ENCODE measurements around the gene BSG. TPM values are rescaled to one million over a fixed set of nuclear protein-coding genes. Genes with fewer than 3 reads are reported as not detected.

BSG gene
- total and polyA plus RNA-seq, 2 experiments from 2014 or later, result 957 to 973 TPM

DNA sequence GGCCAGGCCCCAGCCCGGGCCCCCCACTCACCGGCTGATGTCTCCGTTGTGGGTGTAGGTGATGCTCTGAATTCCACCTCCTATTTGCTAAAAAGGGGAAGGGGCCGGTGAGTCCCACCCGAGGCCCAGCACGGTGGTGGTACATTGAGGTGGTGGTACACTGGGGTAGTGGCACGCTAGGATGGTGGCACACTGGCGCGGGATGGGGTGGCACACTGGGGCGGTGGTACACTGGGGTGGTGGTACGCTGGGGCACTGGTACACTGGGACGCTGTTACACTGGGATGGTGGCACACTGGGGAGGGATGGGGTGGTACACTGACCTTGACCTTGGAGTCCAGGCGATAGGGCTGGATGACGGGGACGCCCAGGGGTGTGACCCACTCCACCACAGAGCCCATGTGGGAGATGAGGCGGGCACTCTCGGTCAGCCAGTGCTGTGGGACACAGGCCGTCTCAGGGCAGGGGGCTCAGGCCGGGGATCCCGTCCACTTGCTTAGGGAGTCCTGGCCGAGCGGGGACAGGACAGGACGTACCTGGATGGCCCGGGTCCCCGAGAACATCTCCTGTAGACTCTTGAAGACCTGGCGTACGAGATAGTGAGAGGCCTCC lies 46.4 kb downstream of the BSG start:
- H3K27me3 ChIP-seq (ENCODE audit: insufficient read depth), result no peaks in the 10 kb centered on the region
- H3K4me1 ChIP-seq (ENCODE audit: insufficient read depth), result no peaks in the 10 kb centered on the region
- Mint-ChIP-seq H3K4me1 (peaks cover 3% of the 10 kb centered on the region; the same call in 2 of the 3 replicates), H3K4me3 (no peak overlapping the region), H3K9me3 (no peaks in the 10 kb centered on the region), H3K27ac (no peak overlapping the region), H3K27me3 (ENCODE audit: insufficient read depth, low read depth, poor library complexity) (peaks cover 15% of the 10 kb centered on the region), H3K36me3 (ENCODE audit: low read depth) (peaks cover 42% of the 10 kb centered on the region)
- ATAC-seq (no peak), DNase-seq (ENCODE audit: low spot score) (no peak)
- H3K36me3 ChIP-seq (ENCODE audit: insufficient read depth), result no peaks in the 10 kb centered on the region
- peaks cover 4% of the 10 kb centered on the region; the same call in 1 of the 2 replicates for H4K20me1 ChIP-seq (replicated peaks; ENCODE audit: insufficient read depth)
- H3K9me2 ChIP-seq (ENCODE audit: insufficient read depth), result no peaks in the 10 kb centered on the region
- no peak overlapping the region for H3K4me3 ChIP-seq
- no peak for TF ChIP-seq EZH2phosphoT487 (IDR thresholded peaks at IDR 0.05; ENCODE audit: unreplicated experiment)
- TF ChIP-seq, protein P1, sequence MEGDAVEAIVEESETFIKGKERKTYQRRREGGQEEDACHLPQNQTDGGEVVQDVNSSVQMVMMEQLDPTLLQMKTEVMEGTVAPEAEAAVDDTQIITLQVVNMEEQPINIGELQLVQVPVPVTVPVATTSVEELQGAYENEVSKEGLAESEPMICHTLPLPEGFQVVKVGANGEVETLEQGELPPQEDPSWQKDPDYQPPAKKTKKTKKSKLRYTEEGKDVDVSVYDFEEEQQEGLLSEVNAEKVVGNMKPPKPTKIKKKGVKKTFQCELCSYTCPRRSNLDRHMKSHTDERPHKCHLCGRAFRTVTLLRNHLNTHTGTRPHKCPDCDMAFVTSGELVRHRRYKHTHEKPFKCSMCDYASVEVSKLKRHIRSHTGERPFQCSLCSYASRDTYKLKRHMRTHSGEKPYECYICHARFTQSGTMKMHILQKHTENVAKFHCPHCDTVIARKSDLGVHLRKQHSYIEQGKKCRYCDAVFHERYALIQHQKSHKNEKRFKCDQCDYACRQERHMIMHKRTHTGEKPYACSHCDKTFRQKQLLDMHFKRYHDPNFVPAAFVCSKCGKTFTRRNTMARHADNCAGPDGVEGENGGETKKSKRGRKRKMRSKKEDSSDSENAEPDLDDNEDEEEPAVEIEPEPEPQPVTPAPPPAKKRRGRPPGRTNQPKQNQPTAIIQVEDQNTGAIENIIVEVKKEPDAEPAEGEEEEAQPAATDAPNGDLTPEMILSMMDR (conservative IDR thresholded peaks at IDR 0.05; ENCODE audit: low read depth in 2 of 2), result no peak
- TF ChIP-seq JUNB (IDR thresholded peaks at IDR 0.05; ENCODE audit: unreplicated experiment), result no peak
- TF ChIP-seq CREB1 (CRISPR knock-in tag; IDR thresholded peaks at IDR 0.05; ENCODE audit: low read depth), result no peak
- no peak for TF ChIP-seq STAT1 (IDR thresholded peaks at IDR 0.05; ENCODE audit: unreplicated experiment)
- TF ChIP-seq, protein P2, sequence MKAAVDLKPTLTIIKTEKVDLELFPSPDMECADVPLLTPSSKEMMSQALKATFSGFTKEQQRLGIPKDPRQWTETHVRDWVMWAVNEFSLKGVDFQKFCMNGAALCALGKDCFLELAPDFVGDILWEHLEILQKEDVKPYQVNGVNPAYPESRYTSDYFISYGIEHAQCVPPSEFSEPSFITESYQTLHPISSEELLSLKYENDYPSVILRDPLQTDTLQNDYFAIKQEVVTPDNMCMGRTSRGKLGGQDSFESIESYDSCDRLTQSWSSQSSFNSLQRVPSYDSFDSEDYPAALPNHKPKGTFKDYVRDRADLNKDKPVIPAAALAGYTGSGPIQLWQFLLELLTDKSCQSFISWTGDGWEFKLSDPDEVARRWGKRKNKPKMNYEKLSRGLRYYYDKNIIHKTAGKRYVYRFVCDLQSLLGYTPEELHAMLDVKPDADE (IDR thresholded peaks at IDR 0.05), result no peak
- no peak for TF ChIP-seq ZNF331 (CRISPR knock-in tag; IDR thresholded peaks at IDR 0.05; ENCODE audit: low read depth)
- TF ChIP-seq, protein P3, sequence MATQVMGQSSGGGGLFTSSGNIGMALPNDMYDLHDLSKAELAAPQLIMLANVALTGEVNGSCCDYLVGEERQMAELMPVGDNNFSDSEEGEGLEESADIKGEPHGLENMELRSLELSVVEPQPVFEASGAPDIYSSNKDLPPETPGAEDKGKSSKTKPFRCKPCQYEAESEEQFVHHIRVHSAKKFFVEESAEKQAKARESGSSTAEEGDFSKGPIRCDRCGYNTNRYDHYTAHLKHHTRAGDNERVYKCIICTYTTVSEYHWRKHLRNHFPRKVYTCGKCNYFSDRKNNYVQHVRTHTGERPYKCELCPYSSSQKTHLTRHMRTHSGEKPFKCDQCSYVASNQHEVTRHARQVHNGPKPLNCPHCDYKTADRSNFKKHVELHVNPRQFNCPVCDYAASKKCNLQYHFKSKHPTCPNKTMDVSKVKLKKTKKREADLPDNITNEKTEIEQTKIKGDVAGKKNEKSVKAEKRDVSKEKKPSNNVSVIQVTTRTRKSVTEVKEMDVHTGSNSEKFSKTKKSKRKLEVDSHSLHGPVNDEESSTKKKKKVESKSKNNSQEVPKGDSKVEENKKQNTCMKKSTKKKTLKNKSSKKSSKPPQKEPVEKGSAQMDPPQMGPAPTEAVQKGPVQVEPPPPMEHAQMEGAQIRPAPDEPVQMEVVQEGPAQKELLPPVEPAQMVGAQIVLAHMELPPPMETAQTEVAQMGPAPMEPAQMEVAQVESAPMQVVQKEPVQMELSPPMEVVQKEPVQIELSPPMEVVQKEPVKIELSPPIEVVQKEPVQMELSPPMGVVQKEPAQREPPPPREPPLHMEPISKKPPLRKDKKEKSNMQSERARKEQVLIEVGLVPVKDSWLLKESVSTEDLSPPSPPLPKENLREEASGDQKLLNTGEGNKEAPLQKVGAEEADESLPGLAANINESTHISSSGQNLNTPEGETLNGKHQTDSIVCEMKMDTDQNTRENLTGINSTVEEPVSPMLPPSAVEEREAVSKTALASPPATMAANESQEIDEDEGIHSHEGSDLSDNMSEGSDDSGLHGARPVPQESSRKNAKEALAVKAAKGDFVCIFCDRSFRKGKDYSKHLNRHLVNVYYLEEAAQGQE (IDR thresholded peaks at IDR 0.05; ENCODE audit: unreplicated experiment), result no peak
- no peak overlapping the region for H3K27ac ChIP-seq (ENCODE audit: low read depth)
- no peaks in the 10 kb centered on the region for H3F3A ChIP-seq (replicated peaks; ENCODE audit: low read depth)
- H2AFZ ChIP-seq, result no peak overlapping the region
- no peak overlapping the region for H3K4me2 ChIP-seq
- H3K79me2 ChIP-seq (replicated peaks; ENCODE audit: insufficient read depth), result no peaks in the 10 kb centered on the region
